GM23338 (cell line): ENCODE data around the gene HACD1. TPM values are rescaled to one million over a fixed set of nuclear protein-coding genes. Genes with fewer than 3 reads are reported as not detected.

Experiments used
- ATAC-seq: fragments of 200-7000 bp; cut with Tn5 transposase; 3 replicates; pipeline ENCODE4 v1.9.1; 2020
- DNase-seq: peaks from one replicate; pipeline ENCODE4 v3.0.0-alpha.2; 2015; ENCODE audit warnings: low spot score
- H2AFZ ChIP-seq: fragments of 200-600 bp; sonication (generic); 2 replicates; pipeline ENCODE4 v1.8.0; 2016; ENCODE audit warnings: antibody characterized with exemption, mild to moderate bottlenecking, moderate library complexity
- H3F3A ChIP-seq: fragments of 200-600 bp; sonication (generic); replicated peaks from 2 replicates; pipeline ENCODE4 v1.8.0; 2017; ENCODE audit warnings: antibody characterized with exemption, mixed run types, low read depth
- H3K27ac ChIP-seq: fragments of 200-600 bp; sonication (generic); 2 replicates; pipeline ENCODE4 v1.6.1; 2016; ENCODE audit warnings: low read depth
- H3K27me3 ChIP-seq: fragments of 200-600 bp; sonication (generic); 2 replicates; pipeline ENCODE4 v1.8.0; 2016; ENCODE audit warnings: mild to moderate bottlenecking, mixed run types, moderate library complexity; ENCODE audit not compliant: insufficient read depth
- H3K36me3 ChIP-seq: fragments of 200-600 bp; sonication (generic); 2 replicates; pipeline ENCODE4 v1.8.0; 2016; ENCODE audit warnings: mild to moderate bottlenecking; ENCODE audit not compliant: insufficient read depth
- H3K4me1 ChIP-seq: fragments of 200-600 bp; sonication (generic); 2 replicates; pipeline ENCODE4 v1.8.0; 2016; ENCODE audit warnings: mild to moderate bottlenecking, moderate library complexity; ENCODE audit not compliant: insufficient read depth
- H3K4me2 ChIP-seq: fragments of 200-600 bp; sonication (generic); 2 replicates; pipeline ENCODE4 v1.7.1; 2017; ENCODE audit warnings: mixed run types
- H3K4me3 ChIP-seq: fragments of 200-600 bp; sonication (generic); 2 replicates; pipeline ENCODE4 v1.6.1; 2016; ENCODE audit warnings: mixed run types
- H3K79me2 ChIP-seq: fragments of 200-600 bp; sonication (generic); replicated peaks from 2 replicates; pipeline ENCODE4 v1.8.0; 2017; ENCODE audit warnings: mild to moderate bottlenecking; ENCODE audit not compliant: insufficient read depth
- H3K9me2 ChIP-seq: fragments of 200-600 bp; sonication (generic); 2 replicates; pipeline ENCODE4 v1.8.0; 2017; ENCODE audit not compliant: insufficient read depth
- H4K20me1 ChIP-seq: fragments of 200-600 bp; sonication (generic); replicated peaks from 2 replicates; pipeline ENCODE4 v1.8.0; 2017; ENCODE audit warnings: mild to moderate bottlenecking; ENCODE audit not compliant: insufficient read depth
- H3K27ac Mint-ChIP-seq: 2 replicates; pipeline ENCODE4 v1.8.0; 2020; ENCODE audit warnings: inconsistent platforms, mild to moderate bottlenecking, moderate library complexity, mixed read lengths
- H3K27me3 Mint-ChIP-seq: 3 replicates; pipeline ENCODE4 v1.8.0; 2022; ENCODE audit warnings: low read depth, mild to moderate bottlenecking, moderate library complexity, mixed read lengths, inconsistent platforms; ENCODE audit not compliant: insufficient read depth, poor library complexity
- H3K36me3 Mint-ChIP-seq: 3 replicates; pipeline ENCODE4 v1.8.0; 2021; ENCODE audit warnings: low read depth, mild to moderate bottlenecking, inconsistent platforms, moderate library complexity, mixed read lengths
- H3K4me1 Mint-ChIP-seq: 3 replicates; pipeline ENCODE4 v1.8.0; 2020; ENCODE audit warnings: mild to moderate bottlenecking, inconsistent platforms, mixed read lengths
- H3K4me3 Mint-ChIP-seq: 3 replicates; pipeline ENCODE4 v1.8.0; 2021; ENCODE audit warnings: moderate library complexity, mild to moderate bottlenecking, inconsistent platforms, mixed read lengths
- H3K9me3 Mint-ChIP-seq: 3 replicates; pipeline ENCODE4 v1.8.0; 2020; ENCODE audit warnings: moderate library complexity, mild to moderate bottlenecking, inconsistent platforms, mixed read lengths
- EZH2phosphoT487 ChIP-seq: fragments of 200-600 bp; sonication (generic); IDR thresholded peaks from one replicate; pipeline ENCODE4 v1.8.1; 2018; ENCODE audit warnings: antibody characterized with exemption; ENCODE audit not compliant: unreplicated experiment
- NANOG ChIP-seq: IDR thresholded peaks from 2 replicates; pipeline ENCODE4 v1.6.1; 2016; ENCODE audit warnings: antibody characterized with exemption, borderline replicate concordance
- STAT1 ChIP-seq: IDR thresholded peaks from one replicate; pipeline ENCODE4 v1.6.1; 2016; ENCODE audit warnings: antibody characterized with exemption; ENCODE audit not compliant: unreplicated experiment
- ZNF331 ChIP-seq: fragments of 250-450 bp; sonication (Bioruptor Pico); IDR thresholded peaks from 2 replicates; pipeline ENCODE4 v1.5.0; 2020; ENCODE audit warnings: low read depth, mild to moderate bottlenecking, moderate library complexity
- polyA plus RNA-seq: library from polyadenylated mRNA; unstranded; fragments of >200 nt; fragmentation: Nextera tagmentation; extraction: Ambion mirVana; gene quantifications from 2 replicates; pipeline ENCODE4 v1.2.1, GENCODE V29; 2016
- total RNA-seq: library from RNA; depleted of rRNA; stranded (reverse); fragments of >200 nt; shearing (Covaris generic); gene quantifications from 2 replicates; pipeline ENCODE4 v1.2.3, GENCODE V29; 2014
- TF ChIP-seq, protein P1 (sequence below), 2 experiments: fragments of 200-600 bp in 1 of 2; sonication (generic) in 1 of 2; conservative IDR thresholded peaks; 2 replicates each; pipeline versions ENCODE4 v1.5.1 to v1.6.1; 2016 to 2017; ENCODE audit warnings: antibody characterized with exemption in 2 of 2, low read depth in 2 of 2, mild to moderate bottlenecking in 2 of 2, moderate library complexity in 1 of 2
- TF ChIP-seq, protein P2 (sequence below): IDR thresholded peaks from one replicate; pipeline ENCODE4 v1.6.1; 2018; ENCODE audit warnings: antibody characterized with exemption; ENCODE audit not compliant: unreplicated experiment
- TF ChIP-seq, protein P3 (sequence below): IDR thresholded peaks from 2 replicates; pipeline ENCODE4 v1.6.1; 2016; ENCODE audit warnings: antibody characterized with exemption

Gene HACD1
- total and polyA plus RNA-seq, 2 experiments from 2014 or later = 32.2 to 66.2 TPM

DNA sequence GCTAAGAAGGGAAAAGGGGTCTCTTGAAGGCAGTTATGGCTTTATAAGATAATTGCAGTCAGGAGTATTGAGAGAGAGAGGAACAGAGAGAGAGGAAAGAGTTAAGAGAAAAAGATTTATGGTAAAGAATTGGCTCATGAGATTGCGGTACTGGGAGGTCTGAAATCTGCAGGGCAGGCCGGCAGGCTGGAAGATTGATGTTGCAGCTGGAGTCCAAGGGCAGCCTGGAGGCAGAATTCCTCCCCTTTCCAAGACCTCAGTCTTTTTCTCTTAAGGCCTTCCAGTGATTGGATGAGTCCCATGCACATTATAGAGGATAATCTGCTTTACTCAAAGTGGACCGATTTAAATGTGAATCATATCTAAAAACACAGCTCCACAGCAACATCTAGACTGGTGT is 68.4 kb downstream of the HACD1 start:
- Histone ChIP-seq H3K79me2 (no peaks in the 10 kb centered on the region), H3K4me3 (no peak overlapping the region), H3K9me2 (no peaks in the 10 kb centered on the region), H3K4me2 (no peak overlapping the region), H3K27ac (no peak overlapping the region), H3F3A (no peaks in the 10 kb centered on the region), H4K20me1 (no peaks in the 10 kb centered on the region), H3K4me1 (no peaks in the 10 kb centered on the region), H3K27me3 (no peaks in the 10 kb centered on the region), H3K36me3 (no peaks in the 10 kb centered on the region), H2AFZ (no peak overlapping the region)
- no peaks in the 10 kb centered on the region for H3K4me1 Mint-ChIP-seq
- no peak overlapping the region for H3K27ac Mint-ChIP-seq
- no peak overlapping the region for H3K4me3 Mint-ChIP-seq
- peaks cover under 1% of the 10 kb centered on the region; the same call in 1 of the 3 replicates for H3K36me3 Mint-ChIP-seq
- TF ChIP-seq STAT1 (no peak), NANOG (no peak), EZH2phosphoT487 (no peak), ZNF331 (CRISPR knock-in tag) (no peak)
- TF ChIP-seq, protein P1, sequence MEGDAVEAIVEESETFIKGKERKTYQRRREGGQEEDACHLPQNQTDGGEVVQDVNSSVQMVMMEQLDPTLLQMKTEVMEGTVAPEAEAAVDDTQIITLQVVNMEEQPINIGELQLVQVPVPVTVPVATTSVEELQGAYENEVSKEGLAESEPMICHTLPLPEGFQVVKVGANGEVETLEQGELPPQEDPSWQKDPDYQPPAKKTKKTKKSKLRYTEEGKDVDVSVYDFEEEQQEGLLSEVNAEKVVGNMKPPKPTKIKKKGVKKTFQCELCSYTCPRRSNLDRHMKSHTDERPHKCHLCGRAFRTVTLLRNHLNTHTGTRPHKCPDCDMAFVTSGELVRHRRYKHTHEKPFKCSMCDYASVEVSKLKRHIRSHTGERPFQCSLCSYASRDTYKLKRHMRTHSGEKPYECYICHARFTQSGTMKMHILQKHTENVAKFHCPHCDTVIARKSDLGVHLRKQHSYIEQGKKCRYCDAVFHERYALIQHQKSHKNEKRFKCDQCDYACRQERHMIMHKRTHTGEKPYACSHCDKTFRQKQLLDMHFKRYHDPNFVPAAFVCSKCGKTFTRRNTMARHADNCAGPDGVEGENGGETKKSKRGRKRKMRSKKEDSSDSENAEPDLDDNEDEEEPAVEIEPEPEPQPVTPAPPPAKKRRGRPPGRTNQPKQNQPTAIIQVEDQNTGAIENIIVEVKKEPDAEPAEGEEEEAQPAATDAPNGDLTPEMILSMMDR (conservative IDR thresholded peaks at IDR 0.05; ENCODE audit: low read depth in 2 of 2) = no peak
- TF ChIP-seq, protein P2, sequence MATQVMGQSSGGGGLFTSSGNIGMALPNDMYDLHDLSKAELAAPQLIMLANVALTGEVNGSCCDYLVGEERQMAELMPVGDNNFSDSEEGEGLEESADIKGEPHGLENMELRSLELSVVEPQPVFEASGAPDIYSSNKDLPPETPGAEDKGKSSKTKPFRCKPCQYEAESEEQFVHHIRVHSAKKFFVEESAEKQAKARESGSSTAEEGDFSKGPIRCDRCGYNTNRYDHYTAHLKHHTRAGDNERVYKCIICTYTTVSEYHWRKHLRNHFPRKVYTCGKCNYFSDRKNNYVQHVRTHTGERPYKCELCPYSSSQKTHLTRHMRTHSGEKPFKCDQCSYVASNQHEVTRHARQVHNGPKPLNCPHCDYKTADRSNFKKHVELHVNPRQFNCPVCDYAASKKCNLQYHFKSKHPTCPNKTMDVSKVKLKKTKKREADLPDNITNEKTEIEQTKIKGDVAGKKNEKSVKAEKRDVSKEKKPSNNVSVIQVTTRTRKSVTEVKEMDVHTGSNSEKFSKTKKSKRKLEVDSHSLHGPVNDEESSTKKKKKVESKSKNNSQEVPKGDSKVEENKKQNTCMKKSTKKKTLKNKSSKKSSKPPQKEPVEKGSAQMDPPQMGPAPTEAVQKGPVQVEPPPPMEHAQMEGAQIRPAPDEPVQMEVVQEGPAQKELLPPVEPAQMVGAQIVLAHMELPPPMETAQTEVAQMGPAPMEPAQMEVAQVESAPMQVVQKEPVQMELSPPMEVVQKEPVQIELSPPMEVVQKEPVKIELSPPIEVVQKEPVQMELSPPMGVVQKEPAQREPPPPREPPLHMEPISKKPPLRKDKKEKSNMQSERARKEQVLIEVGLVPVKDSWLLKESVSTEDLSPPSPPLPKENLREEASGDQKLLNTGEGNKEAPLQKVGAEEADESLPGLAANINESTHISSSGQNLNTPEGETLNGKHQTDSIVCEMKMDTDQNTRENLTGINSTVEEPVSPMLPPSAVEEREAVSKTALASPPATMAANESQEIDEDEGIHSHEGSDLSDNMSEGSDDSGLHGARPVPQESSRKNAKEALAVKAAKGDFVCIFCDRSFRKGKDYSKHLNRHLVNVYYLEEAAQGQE = no peak
- DNase-seq (no peak), ATAC-seq (no peak)
- H3K9me3 Mint-ChIP-seq = peaks cover 1% of the 10 kb centered on the region; the same call in 2 of the 3 replicates
- H3K27me3 Mint-ChIP-seq = no peaks in the 10 kb centered on the region

DNA sequence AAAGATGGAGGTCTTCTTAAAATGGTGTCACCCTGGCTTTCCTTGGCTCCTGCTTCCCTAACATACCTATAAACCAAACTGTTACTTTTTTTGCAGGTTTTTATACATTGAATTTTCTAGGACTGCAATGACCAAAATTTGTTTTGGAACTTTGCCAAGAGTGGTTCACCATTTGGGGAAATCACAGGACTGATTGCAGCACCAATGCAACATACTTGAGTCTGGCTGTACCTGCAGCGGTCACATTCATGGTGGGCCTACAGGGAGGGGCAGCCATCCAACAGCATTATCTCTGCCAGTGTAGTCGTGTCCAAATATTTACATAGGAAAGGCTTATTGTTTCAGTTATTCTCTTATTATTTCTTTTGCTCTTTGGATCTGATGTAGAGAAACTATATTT is 69.0 kb downstream of the HACD1 start:
- Mint-ChIP-seq H3K9me3 (peaks cover 4% of the 10 kb centered on the region; the same call in 2 of the 3 replicates), H3K4me3 (no peak overlapping the region), H3K27ac (no peak overlapping the region), H3K4me1 (no peaks in the 10 kb centered on the region), H3K36me3 (peaks cover 3% of the 10 kb centered on the region; the same call in 1 of the 3 replicates), H3K27me3 (no peaks in the 10 kb centered on the region)
- ATAC-seq (no peak), DNase-seq (no peak)
- H3K27ac ChIP-seq = no peak overlapping the region
- no peaks in the 10 kb centered on the region for H3K36me3 ChIP-seq
- H3K4me1 ChIP-seq = no peaks in the 10 kb centered on the region
- no peak overlapping the region for H3K4me3 ChIP-seq
- H3K9me2 ChIP-seq = no peaks in the 10 kb centered on the region
- TF ChIP-seq, protein P3, sequence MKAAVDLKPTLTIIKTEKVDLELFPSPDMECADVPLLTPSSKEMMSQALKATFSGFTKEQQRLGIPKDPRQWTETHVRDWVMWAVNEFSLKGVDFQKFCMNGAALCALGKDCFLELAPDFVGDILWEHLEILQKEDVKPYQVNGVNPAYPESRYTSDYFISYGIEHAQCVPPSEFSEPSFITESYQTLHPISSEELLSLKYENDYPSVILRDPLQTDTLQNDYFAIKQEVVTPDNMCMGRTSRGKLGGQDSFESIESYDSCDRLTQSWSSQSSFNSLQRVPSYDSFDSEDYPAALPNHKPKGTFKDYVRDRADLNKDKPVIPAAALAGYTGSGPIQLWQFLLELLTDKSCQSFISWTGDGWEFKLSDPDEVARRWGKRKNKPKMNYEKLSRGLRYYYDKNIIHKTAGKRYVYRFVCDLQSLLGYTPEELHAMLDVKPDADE = no peak
- H4K20me1 ChIP-seq = no peaks in the 10 kb centered on the region
- H3F3A ChIP-seq = no peaks in the 10 kb centered on the region
- H2AFZ ChIP-seq = no peak overlapping the region
- no peaks in the 10 kb centered on the region for H3K79me2 ChIP-seq
- H3K4me2 ChIP-seq = no peak overlapping the region
- no peaks in the 10 kb centered on the region for H3K27me3 ChIP-seq
